Neural cell (in vitro differentiated cells): ENCODE data around the gene ATG3. TPM values are rescaled to one million over a fixed set of nuclear protein-coding genes. Genes with fewer than 3 reads are reported as not detected.

Source experiments
- H2AFZ ChIP-seq: fragments of 200-600, 300-800 bp; sonication (generic), shearing (Covaris generic); 2 replicates; pipeline ENCODE4 v1.6.0; 2014; ENCODE audit warnings: low read depth, mild to moderate bottlenecking, antibody characterized with exemption, low read length, moderate library complexity
- H3F3A ChIP-seq: fragments of 200-600 bp; shearing (Covaris generic); 2 replicates; pipeline ENCODE4 v1.6.1; 2016; ENCODE audit warnings: mild to moderate bottlenecking, moderate library complexity, mixed read lengths, antibody characterized with exemption, low read length; ENCODE audit not compliant: insufficient read depth, poor library complexity, severe bottlenecking
- H3K27ac ChIP-seq: fragments of 200-600, 300-800 bp; sonication (generic), shearing (Covaris generic); 2 replicates; pipeline ENCODE4 v1.5.1; 2014; ENCODE audit warnings: mild to moderate bottlenecking, low read length, moderate library complexity
- H3K27me3 ChIP-seq: fragments of 300-800, 200-600 bp; sonication (generic), shearing (Covaris generic); 2 replicates; pipeline ENCODE4 v1.6.0; 2014; ENCODE audit warnings: mild to moderate bottlenecking, low read depth, low read length, moderate library complexity; ENCODE audit not compliant: insufficient read depth
- H3K36me3 ChIP-seq: fragments of 300-800, 200-600 bp; sonication (generic), shearing (Covaris generic); 2 replicates; pipeline ENCODE4 v1.5.1; 2014; ENCODE audit warnings: mild to moderate bottlenecking, antibody characterized with exemption, low read length, moderate library complexity; ENCODE audit not compliant: insufficient read depth
- H3K4me2 ChIP-seq: fragments of 300-800, 200-600 bp; sonication (generic), shearing (Covaris generic); 2 replicates; pipeline ENCODE4 v1.6.0; 2014; ENCODE audit warnings: mild to moderate bottlenecking, low read length
- H3K4me3 ChIP-seq: fragments of 300-800, 200-600 bp; sonication (generic), shearing (Covaris generic); 2 replicates; pipeline ENCODE4 v1.5.1; 2014; ENCODE audit warnings: mild to moderate bottlenecking, low read length, moderate library complexity
- H3K79me2 ChIP-seq: fragments of 200-600 bp; shearing (Covaris generic); replicated peaks from 2 replicates; pipeline ENCODE4 v1.6.0; 2014; ENCODE audit warnings: mild to moderate bottlenecking, low read length, moderate library complexity; ENCODE audit not compliant: insufficient read depth
- H3K9ac ChIP-seq: fragments of 300-800, 200-600 bp; sonication (generic), shearing (Covaris generic); 2 replicates; pipeline ENCODE4 v1.6.1; 2016; ENCODE audit warnings: mild to moderate bottlenecking, low read length, mixed read lengths
- H3K9me2 ChIP-seq: fragments of 200-600 bp; shearing (Covaris generic); 2 replicates; pipeline ENCODE4 v1.6.1; 2016; ENCODE audit warnings: mild to moderate bottlenecking, low read length, mixed read lengths; ENCODE audit not compliant: insufficient read depth
- H3K9me3 ChIP-seq: fragments of 200-600, 300-800 bp; sonication (generic), shearing (Covaris generic); 2 replicates; pipeline ENCODE4 v1.6.1; 2016; ENCODE audit warnings: mild to moderate bottlenecking, mixed run types, low read length, moderate library complexity, mixed read lengths
- H4K20me1 ChIP-seq: fragments of 200-600 bp; shearing (Covaris generic); 2 replicates; pipeline ENCODE4 v1.6.1; 2016; ENCODE audit warnings: mild to moderate bottlenecking, mixed run types; ENCODE audit not compliant: insufficient read depth
- EP300 ChIP-seq: fragments of 450-650 bp; conservative IDR thresholded peaks from 2 replicates; pipeline ENCODE4 v1.6.1; 2014; ENCODE audit warnings: antibody characterized with exemption, mild to moderate bottlenecking, moderate library complexity; ENCODE audit not compliant: poor library complexity, severe bottlenecking
- EZH2 ChIP-seq: fragments of 200-600, 300-800 bp; shearing (Covaris generic), sonication (generic); IDR thresholded peaks from 2 replicates; pipeline ENCODE4 v1.6.1; 2014; ENCODE audit warnings: antibody characterized with exemption, low read length, borderline replicate concordance, mild to moderate bottlenecking; ENCODE audit not compliant: insufficient read depth, poor library complexity, severe bottlenecking
- MXI1 ChIP-seq: fragments of 450-650 bp; conservative IDR thresholded peaks from 2 replicates; pipeline ENCODE4 v1.6.1; 2014; ENCODE audit warnings: antibody characterized with exemption, mild to moderate bottlenecking; ENCODE audit not compliant: poor library complexity, severe bottlenecking
- POLR2AphosphoS5 ChIP-seq: IDR thresholded peaks from 2 replicates; pipeline ENCODE4 v1.6.1; 2012
- RAD21 ChIP-seq: fragments of 450-650 bp; conservative IDR thresholded peaks from 2 replicates; pipeline ENCODE4 v1.6.1; 2014; ENCODE audit warnings: antibody characterized with exemption, mild to moderate bottlenecking, moderate library complexity
- SMC3 ChIP-seq: fragments of 450-650 bp; conservative IDR thresholded peaks from 2 replicates; pipeline ENCODE4 v1.6.1; 2014; ENCODE audit warnings: antibody characterized with exemption, mild to moderate bottlenecking, moderate library complexity; ENCODE audit not compliant: poor library complexity
- TAF1 ChIP-seq: IDR thresholded peaks from 2 replicates; pipeline ENCODE4 v1.6.1; 2012; ENCODE audit warnings: low read depth
- polyA plus RNA-seq: library from polyadenylated mRNA; depleted of rRNA; stranded (reverse); fragments of >200 nt; gene quantifications from 2 replicates; pipeline ENCODE4 v1.2.3, GENCODE V29; 2014
- TF ChIP-seq, protein P1 (sequence below): IDR thresholded peaks from 2 replicates; pipeline ENCODE4 v1.6.1; 2012; ENCODE audit warnings: borderline replicate concordance
- TF ChIP-seq, protein P2 (sequence below): fragments of 450-650 bp; IDR thresholded peaks from 2 replicates; pipeline ENCODE4 v1.5.1; 2014; ENCODE audit warnings: antibody characterized with exemption, mild to moderate bottlenecking, moderate library complexity; ENCODE audit not compliant: poor library complexity, severe bottlenecking

The ATG3 gene
- polyA plus RNA-seq, 1 donor from 2014 or later = 49.3 TPM

- H3K36me3 ChIP-seq = no peaks in the 10 kb centered on the region
- no peaks in the 10 kb centered on the region for H3F3A ChIP-seq
- H3K9me2 ChIP-seq = no peaks in the 10 kb centered on the region
- no peak overlapping the region for H2AFZ ChIP-seq
- no peak overlapping the region for H3K9ac ChIP-seq
- TF ChIP-seq EZH2 (no peak), EP300 (peak; percentile 82), SMC3 (peak; percentile 33), RAD21 (no peak), POLR2AphosphoS5 (peak; percentile 53), MXI1 (peak; percentile 58), TAF1 (no peak)
- TF ChIP-seq, protein P1, sequence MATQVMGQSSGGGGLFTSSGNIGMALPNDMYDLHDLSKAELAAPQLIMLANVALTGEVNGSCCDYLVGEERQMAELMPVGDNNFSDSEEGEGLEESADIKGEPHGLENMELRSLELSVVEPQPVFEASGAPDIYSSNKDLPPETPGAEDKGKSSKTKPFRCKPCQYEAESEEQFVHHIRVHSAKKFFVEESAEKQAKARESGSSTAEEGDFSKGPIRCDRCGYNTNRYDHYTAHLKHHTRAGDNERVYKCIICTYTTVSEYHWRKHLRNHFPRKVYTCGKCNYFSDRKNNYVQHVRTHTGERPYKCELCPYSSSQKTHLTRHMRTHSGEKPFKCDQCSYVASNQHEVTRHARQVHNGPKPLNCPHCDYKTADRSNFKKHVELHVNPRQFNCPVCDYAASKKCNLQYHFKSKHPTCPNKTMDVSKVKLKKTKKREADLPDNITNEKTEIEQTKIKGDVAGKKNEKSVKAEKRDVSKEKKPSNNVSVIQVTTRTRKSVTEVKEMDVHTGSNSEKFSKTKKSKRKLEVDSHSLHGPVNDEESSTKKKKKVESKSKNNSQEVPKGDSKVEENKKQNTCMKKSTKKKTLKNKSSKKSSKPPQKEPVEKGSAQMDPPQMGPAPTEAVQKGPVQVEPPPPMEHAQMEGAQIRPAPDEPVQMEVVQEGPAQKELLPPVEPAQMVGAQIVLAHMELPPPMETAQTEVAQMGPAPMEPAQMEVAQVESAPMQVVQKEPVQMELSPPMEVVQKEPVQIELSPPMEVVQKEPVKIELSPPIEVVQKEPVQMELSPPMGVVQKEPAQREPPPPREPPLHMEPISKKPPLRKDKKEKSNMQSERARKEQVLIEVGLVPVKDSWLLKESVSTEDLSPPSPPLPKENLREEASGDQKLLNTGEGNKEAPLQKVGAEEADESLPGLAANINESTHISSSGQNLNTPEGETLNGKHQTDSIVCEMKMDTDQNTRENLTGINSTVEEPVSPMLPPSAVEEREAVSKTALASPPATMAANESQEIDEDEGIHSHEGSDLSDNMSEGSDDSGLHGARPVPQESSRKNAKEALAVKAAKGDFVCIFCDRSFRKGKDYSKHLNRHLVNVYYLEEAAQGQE = peak; percentile 59
- TF ChIP-seq, protein P2, sequence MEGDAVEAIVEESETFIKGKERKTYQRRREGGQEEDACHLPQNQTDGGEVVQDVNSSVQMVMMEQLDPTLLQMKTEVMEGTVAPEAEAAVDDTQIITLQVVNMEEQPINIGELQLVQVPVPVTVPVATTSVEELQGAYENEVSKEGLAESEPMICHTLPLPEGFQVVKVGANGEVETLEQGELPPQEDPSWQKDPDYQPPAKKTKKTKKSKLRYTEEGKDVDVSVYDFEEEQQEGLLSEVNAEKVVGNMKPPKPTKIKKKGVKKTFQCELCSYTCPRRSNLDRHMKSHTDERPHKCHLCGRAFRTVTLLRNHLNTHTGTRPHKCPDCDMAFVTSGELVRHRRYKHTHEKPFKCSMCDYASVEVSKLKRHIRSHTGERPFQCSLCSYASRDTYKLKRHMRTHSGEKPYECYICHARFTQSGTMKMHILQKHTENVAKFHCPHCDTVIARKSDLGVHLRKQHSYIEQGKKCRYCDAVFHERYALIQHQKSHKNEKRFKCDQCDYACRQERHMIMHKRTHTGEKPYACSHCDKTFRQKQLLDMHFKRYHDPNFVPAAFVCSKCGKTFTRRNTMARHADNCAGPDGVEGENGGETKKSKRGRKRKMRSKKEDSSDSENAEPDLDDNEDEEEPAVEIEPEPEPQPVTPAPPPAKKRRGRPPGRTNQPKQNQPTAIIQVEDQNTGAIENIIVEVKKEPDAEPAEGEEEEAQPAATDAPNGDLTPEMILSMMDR = no peak
- H3K4me3 ChIP-seq = peak overlapping the region; percentile 48
- peak overlapping the region; percentile 81 for H3K4me2 ChIP-seq
- H3K79me2 ChIP-seq = no peaks in the 10 kb centered on the region
- H3K27me3 ChIP-seq = no peaks in the 10 kb centered on the region
- peak overlapping the region; percentile 76 for H3K27ac ChIP-seq
- no peaks in the 10 kb centered on the region for H4K20me1 ChIP-seq
- H3K9me3 ChIP-seq = no peaks in the 10 kb centered on the region
Measured at GRCh38 chr3:112605285-112605684, 43.5 kb upstream of the ATG3 start.

- Histone ChIP-seq H3K27me3 (no peaks in the 10 kb centered on the region), H3K9ac (no peak overlapping the region), H3K36me3 (no peaks in the 10 kb centered on the region)
Measured at GRCh38 chr3:112604536-112604935, 42.8 kb upstream of the ATG3 start.

More at GRCh38 chr3:112604536-112604935, 42.8 kb upstream of the ATG3 start:
- Histone ChIP-seq H3K4me2 (peak overlapping the region; percentile 81), H3K4me3 (no peak overlapping the region), H2AFZ (no peak overlapping the region), H3K27ac (peak overlapping the region; percentile 76), H4K20me1 (no peaks in the 10 kb centered on the region), H3K79me2 (no peaks in the 10 kb centered on the region), H3K9me2 (no peaks in the 10 kb centered on the region), H3F3A (no peaks in the 10 kb centered on the region), H3K9me3 (no peaks in the 10 kb centered on the region)
- TF ChIP-seq TAF1 (no peak), MXI1 (no peak), EZH2 (no peak), EP300 (no peak)
- TF ChIP-seq, protein P2 = no peak
